Bronchial epithelial cell (primary cell): ENCODE data around the gene PAGE1. TPM values are rescaled to one million over a fixed set of nuclear protein-coding genes. Genes with fewer than 3 reads are reported as not detected.

ENCODE experiments used
- DNase-seq: peaks from one replicate; pipeline ENCODE4 v3.0.0-alpha.2; 2010; ENCODE audit warnings: low read depth
- FAIRE-seq: peaks from 2 replicates; lab custom pipeline; 2011; peaks lifted over from hg19 to GRCh38; lab: Jason Lieb, UNC
- H3K27me3 ChIP-seq: 2 replicates; pipeline ENCODE4 v1.5.1; 2011; ENCODE audit warnings: low read length; ENCODE audit not compliant: control insufficient read depth, insufficient read depth
- H3K36me3 ChIP-seq: 2 replicates; pipeline ENCODE4 v1.5.1; 2011; ENCODE audit warnings: low read length; ENCODE audit not compliant: control insufficient read depth, insufficient read depth
- H3K4me3 ChIP-seq: 2 replicates; pipeline ENCODE4 v1.5.1; 2011; ENCODE audit warnings: mild to moderate bottlenecking, low read depth, low read length, control low read depth
- total RNA-seq: library from RNA; depleted of rRNA; stranded (reverse); fragments of >200 nt; gene quantifications from 2 replicates; pipeline ENCODE4 v1.2.1, GENCODE V29; 2014
- TF ChIP-seq, protein P1 (sequence below): IDR thresholded peaks from 2 replicates; pipeline ENCODE4 v1.5.1; 2011; ENCODE audit warnings: mild to moderate bottlenecking, moderate library complexity, low read length, control low read depth, inconsistent platforms; ENCODE audit not compliant: insufficient read depth, severe bottlenecking

Gene PAGE1
- total RNA-seq, 1 donor from 2014 or later = not detected

DNA sequence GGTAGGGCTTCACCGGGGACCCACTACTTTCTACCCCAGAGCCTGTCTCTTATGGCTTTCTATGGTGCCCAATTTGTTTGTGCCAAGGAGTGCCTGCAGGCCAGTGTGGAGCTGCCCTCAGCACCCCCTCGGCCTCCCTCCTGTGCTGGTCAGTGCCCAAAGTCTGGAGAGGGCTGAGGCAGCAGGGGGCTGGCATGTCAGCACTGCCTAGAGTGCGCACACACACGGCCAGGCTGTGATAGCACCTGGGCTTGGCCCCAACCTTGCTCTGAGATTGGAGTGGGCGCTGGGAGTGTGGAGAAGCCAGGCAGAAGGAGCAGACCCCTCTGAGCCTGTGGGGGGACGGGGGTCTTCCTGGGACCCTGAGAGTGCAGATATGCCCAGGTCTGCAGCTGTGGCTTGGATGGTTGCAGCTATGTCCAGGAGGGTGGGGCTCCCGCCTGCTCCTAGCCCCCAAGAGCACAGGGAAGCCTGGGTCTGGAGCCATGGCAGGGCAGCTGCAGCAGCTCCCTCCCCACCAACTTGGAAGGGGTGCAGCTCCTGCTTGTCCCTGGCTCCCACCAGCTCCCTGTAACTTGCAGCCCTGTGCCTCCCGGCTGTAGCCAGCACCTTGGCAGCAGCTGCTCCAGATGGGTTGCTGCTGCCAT lies 50.7 kb downstream of the PAGE1 start:
- Histone ChIP-seq H3K27me3 (no peaks in the 10 kb centered on the region), H3K36me3 (no peaks in the 10 kb centered on the region), H3K4me3 (no peak overlapping the region)
- TF ChIP-seq, protein P1, sequence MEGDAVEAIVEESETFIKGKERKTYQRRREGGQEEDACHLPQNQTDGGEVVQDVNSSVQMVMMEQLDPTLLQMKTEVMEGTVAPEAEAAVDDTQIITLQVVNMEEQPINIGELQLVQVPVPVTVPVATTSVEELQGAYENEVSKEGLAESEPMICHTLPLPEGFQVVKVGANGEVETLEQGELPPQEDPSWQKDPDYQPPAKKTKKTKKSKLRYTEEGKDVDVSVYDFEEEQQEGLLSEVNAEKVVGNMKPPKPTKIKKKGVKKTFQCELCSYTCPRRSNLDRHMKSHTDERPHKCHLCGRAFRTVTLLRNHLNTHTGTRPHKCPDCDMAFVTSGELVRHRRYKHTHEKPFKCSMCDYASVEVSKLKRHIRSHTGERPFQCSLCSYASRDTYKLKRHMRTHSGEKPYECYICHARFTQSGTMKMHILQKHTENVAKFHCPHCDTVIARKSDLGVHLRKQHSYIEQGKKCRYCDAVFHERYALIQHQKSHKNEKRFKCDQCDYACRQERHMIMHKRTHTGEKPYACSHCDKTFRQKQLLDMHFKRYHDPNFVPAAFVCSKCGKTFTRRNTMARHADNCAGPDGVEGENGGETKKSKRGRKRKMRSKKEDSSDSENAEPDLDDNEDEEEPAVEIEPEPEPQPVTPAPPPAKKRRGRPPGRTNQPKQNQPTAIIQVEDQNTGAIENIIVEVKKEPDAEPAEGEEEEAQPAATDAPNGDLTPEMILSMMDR = no peak
- FAIRE-seq (no peak), DNase-seq (no peak)

Other genes with a start within 250 kb of the PAGE1 start
- gene GAGE12C, start 163.8 kb downstream of the PAGE1 start, total RNA-seq = not detected in 2 replicates
- gene GAGE12D, start 154.3 kb downstream of the PAGE1 start, total RNA-seq = not detected in 2 replicates
- not detected in 2 replicates for gene GAGE12E, start 144.7 kb downstream of the PAGE1 start, total RNA-seq
- not detected in 2 replicates for gene GAGE12F, start 135.1 kb downstream of the PAGE1 start, total RNA-seq
- not detected in 2 replicates for gene GAGE12G, start 125.6 kb downstream of the PAGE1 start, total RNA-seq
- not detected in 2 replicates for gene GAGE12H, start 116.0 kb downstream of the PAGE1 start, total RNA-seq
- not detected in 2 replicates for gene GAGE2A, start 106.5 kb downstream of the PAGE1 start, total RNA-seq
- gene GAGE1, start 97.0 kb downstream of the PAGE1 start, total RNA-seq = not detected in 2 replicates
- not detected in 2 replicates for gene PAGE4, start 133.3 kb upstream of the PAGE1 start, total RNA-seq
- gene USP27X, start 183.5 kb upstream of the PAGE1 start, total RNA-seq = 2.1 and 2.2 TPM in 2 replicates
- gene CLCN5, start 226.6 kb upstream of the PAGE1 start, total RNA-seq = 6.9 and 8.4 TPM in 2 replicates